ENCODE measurements around the gene HIGD1A. TPM values are rescaled to one million over a fixed set of nuclear protein-coding genes. Genes with fewer than 3 reads are reported as not detected.
A peak's percentile ranks its signal among the peaks of the same experiment; 100 is the strongest.
"Not testable (repeated sequence)": the region's sequence is repeated elsewhere in the genome, so short reads cannot be mapped to it uniquely, and the experiment has no call there.

Gene HIGD1A
- total RNA-seq, 2 donors from 2014 or later = 36.3 to 52.4 TPM

DNA sequence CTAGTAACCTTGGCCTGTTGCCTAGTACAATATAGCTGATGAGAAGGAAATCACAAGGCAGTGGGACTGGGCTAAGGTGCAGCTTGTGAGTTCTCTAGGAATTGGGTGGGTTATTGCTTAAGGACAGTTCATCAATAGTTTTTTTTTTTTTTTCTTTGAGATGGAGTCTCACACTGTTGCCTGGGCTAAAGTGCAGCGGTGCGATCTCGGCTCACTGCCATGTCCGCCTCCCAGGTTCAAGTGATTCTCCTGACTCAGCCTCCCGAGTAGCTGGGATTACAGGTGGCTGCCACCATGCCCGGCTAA is 16.4 kb upstream of the HIGD1A start:
- no peaks in the 10 kb centered on the region for H3K36me3 ChIP-seq (replicated peaks in 1 of 2; ENCODE audit: insufficient read depth in 1 of 2, low read depth in 2 of 2)
- ATAC-seq (peak; percentile 70), DNase-seq (peak in 1 of 4 donors; percentile 29)
- no peaks in the 10 kb centered on the region for H3K27me3 ChIP-seq
- no peak overlapping the region for H3K27ac ChIP-seq
- TF ChIP-seq, protein P1, sequence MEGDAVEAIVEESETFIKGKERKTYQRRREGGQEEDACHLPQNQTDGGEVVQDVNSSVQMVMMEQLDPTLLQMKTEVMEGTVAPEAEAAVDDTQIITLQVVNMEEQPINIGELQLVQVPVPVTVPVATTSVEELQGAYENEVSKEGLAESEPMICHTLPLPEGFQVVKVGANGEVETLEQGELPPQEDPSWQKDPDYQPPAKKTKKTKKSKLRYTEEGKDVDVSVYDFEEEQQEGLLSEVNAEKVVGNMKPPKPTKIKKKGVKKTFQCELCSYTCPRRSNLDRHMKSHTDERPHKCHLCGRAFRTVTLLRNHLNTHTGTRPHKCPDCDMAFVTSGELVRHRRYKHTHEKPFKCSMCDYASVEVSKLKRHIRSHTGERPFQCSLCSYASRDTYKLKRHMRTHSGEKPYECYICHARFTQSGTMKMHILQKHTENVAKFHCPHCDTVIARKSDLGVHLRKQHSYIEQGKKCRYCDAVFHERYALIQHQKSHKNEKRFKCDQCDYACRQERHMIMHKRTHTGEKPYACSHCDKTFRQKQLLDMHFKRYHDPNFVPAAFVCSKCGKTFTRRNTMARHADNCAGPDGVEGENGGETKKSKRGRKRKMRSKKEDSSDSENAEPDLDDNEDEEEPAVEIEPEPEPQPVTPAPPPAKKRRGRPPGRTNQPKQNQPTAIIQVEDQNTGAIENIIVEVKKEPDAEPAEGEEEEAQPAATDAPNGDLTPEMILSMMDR (IDR thresholded peaks at IDR 0.05) = no peak
- no peak for TF ChIP-seq POLR2A (IDR thresholded peaks at IDR 0.05)
- H3K4me1 ChIP-seq = peaks cover 13% of the 10 kb centered on the region
- H3K9me3 ChIP-seq = no peaks in the 10 kb centered on the region
- intact Hi-C loops (cut with DNase I) = no loop called here
- WGBS, 2 donors = 45 to 63% methylated on average over 6 of the region's 6 CpGs
- H3K4me3 ChIP-seq = no peak overlapping the region

DNA sequence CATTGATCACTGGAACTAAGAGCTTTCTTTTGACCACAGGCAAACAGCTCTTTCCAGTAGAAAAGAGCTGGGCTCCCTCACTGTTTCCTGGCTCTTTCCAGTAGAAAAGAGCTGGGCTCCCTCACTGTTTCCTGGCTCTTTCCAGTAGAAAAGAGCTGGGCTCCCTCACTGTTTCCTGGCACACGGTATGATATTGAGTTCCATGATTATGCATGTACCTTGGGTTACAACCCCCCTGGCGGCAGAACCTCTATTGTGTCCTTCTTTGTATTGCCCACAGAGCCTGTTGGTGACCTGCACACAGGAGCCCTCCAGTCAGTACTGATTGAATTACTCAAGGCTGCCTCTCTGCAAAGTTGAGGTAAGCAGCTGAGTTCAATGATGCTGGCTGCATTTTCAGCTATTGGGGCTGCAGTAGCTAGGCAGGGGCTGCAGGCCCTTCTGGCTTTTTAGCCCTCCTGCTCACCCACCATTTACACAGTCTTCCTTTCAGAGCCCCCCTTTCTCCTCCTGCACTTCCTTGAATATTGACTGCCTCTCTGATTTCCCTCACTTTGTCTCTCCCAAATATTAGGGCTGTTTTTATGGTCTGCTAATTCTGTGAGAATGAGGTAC is 15.2 kb upstream of the HIGD1A start:
- H3K4me3 ChIP-seq = no peak overlapping the region
- TF ChIP-seq, protein P1 (IDR thresholded peaks at IDR 0.05) = peak in 3 of 7 experiments; percentile 13 to 23 (median 22)
- no peak for TF ChIP-seq POLR2A (IDR thresholded peaks at IDR 0.05)
- ATAC-seq (peak; percentile 64), DNase-seq (peak; percentile 50 to 70 (median 56))
- H3K9me3 ChIP-seq = no peaks in the 10 kb centered on the region
- peaks cover 13% of the 10 kb centered on the region for H3K4me1 ChIP-seq
- H3K27ac ChIP-seq = peak overlapping the region in 3 of 4 donors; percentile 4 to 36 (median 33)
- intact Hi-C loops (cut with DNase I) = no loop called here
- 36 to 37% methylated on average over 2 of the region's 2 CpGs for WGBS, 2 donors
- no peaks in the 10 kb centered on the region for H3K27me3 ChIP-seq
- H3K36me3 ChIP-seq (replicated peaks in 1 of 2; ENCODE audit: insufficient read depth in 1 of 2, low read depth in 2 of 2) = no peaks in the 10 kb centered on the region

DNA sequence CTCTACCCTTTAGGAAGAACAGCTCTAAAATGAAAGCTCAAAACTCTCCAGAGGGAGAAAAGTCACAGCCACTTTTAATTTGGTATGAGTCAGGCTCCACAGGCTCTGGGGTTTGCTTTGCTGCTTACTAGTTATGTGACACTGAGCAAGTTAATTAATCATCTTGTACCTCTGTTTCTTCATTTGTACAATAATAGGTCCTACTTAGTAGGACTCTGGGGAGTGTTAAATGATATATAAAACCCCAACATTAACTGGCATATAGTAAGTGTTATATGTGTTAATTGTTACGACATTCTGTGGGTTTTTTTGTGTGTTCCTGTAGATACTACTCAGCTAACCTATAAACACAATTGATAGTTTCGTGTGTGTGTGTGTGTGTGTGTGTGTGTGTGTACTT is 11.5 kb upstream of the HIGD1A start:
- WGBS, 2 donors = 56 to 79% methylated on average over 2 of the region's 2 CpGs
- TF ChIP-seq, protein P1 (IDR thresholded peaks at IDR 0.05) = no peak
- TF ChIP-seq POLR2A (IDR thresholded peaks at IDR 0.05) = no peak
- H3K36me3 ChIP-seq (replicated peaks in 1 of 2; ENCODE audit: insufficient read depth in 1 of 2, low read depth in 2 of 2) = no peaks in the 10 kb centered on the region
- H3K4me3 ChIP-seq = no peak overlapping the region
- no peak overlapping the region for H3K27ac ChIP-seq
- intact Hi-C loops (cut with DNase I) = no loop called here
- no peak for ATAC-seq
- no peak for DNase-seq
- no peaks in the 10 kb centered on the region for H3K27me3 ChIP-seq
- peaks cover 26% of the 10 kb centered on the region for H3K4me1 ChIP-seq
- no peaks in the 10 kb centered on the region for H3K9me3 ChIP-seq

DNA sequence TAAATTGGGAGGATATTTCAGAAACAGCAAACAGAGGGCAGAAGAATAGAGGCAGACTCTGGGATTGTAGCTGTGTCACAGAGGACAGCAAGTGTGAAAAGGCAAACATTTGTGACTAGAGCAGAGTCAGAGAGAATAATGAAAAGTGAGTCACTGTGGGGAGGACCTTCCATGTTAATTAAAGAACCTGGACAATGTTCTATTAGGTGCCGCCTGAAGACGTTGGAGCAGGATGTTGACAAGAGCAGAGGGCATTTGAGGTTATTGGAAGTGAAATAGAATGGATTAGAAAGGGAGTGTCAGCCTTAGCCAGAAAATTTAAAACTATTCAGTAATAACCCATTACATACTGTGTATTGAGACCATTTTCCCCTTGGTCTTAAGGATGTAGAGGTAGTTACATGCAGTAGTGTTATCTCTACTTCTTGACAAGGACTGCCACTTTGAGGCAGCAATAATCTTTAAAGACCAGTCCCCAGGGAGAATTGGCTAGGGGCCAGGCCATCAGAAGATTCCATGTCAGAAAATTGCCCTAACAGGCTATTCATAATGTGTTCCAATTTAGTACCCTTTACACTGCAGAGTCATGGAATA is 10.7 kb upstream of the HIGD1A start:
- no peaks in the 10 kb centered on the region for H3K9me3 ChIP-seq
- no peaks in the 10 kb centered on the region for H3K27me3 ChIP-seq
- no peak for DNase-seq
- intact Hi-C loops (cut with DNase I) = no loop called here
- TF ChIP-seq POLR2A (IDR thresholded peaks at IDR 0.05) = no peak
- TF ChIP-seq, protein P1 (IDR thresholded peaks at IDR 0.05) = no peak
- H3K4me3 ChIP-seq = no peak overlapping the region
- WGBS, 2 donors = 42 to 46% methylated on average over 2 of the region's 2 CpGs
- no peak for ATAC-seq
- H3K27ac ChIP-seq = no peak overlapping the region
- no peaks in the 10 kb centered on the region for H3K36me3 ChIP-seq (replicated peaks in 1 of 2; ENCODE audit: insufficient read depth in 1 of 2, low read depth in 2 of 2)
- peaks cover 24% of the 10 kb centered on the region for H3K4me1 ChIP-seq

DNA sequence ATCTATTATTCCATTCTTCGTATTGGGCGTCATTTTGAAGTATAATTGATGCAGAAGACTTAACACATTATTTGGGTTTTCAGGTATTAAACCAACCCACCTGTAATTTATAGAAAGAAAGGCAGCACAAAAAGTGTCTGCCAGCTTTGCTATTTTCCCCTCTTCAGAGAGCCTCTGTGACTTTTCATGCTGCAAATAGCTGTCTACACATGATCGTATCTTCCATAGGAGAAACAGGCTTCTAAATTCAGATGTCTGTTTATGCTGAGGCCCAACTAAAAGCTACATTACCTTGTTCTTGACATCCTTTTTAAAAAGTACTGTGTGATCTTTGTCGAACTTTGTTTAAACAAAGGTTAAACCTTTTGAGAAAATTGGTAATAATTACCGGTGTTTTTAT is 10.0 kb upstream of the HIGD1A start:
- H3K27ac ChIP-seq = no peak overlapping the region
- TF ChIP-seq, protein P1 (IDR thresholded peaks at IDR 0.05) = no peak
- TF ChIP-seq POLR2A (IDR thresholded peaks at IDR 0.05) = no peak

DNA sequence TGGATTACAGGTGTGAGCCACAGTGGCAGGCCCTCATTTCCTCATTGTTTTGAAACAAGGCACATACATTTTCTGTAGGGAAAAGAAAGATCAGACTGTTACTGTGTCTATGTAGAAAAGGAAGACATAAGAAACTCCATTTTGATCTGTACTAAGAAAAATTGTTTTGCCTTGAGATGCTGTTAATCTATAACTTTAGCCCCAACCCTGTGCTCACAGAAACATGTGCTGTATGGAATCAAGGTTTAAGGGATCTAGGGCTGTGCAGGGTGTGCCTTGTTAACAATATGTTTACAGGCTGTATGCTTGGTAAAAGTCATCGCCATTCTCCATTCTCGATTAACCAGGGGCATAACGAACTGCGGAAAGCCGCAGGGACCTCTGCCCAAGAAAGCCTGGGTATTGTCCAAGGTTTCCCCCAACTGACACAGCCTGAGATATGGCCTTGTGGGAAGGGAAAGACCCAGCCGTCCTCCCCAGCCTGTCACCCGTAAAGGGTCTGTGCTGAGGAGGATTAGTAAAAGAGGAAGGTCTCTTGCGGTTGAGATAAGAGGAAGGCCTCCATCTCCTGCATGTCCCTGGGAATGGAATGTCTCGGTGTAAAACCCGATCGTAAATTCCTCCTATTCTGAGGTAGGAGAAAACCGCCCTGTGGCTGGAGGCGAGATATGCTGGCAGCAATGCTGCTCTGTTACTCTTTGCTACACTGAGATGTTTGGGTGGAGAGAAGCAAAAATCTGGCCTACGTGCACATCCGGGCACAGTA is 7.0 kb upstream of the HIGD1A start:
- not testable (repeated sequence) for DNase-seq, H3K9me3 ChIP-seq
- peak overlapping the region in 2 of 4 donors; percentile 6 to 56 for H3K27ac ChIP-seq

More for the DNA sequence above, 10.0 kb upstream of the HIGD1A start:
- WGBS, 2 donors = 73 to 87% methylated on average over 5 of the region's 5 CpGs
- H3K27me3 ChIP-seq = no peaks in the 10 kb centered on the region
- no peak for DNase-seq
- no peaks in the 10 kb centered on the region for H3K9me3 ChIP-seq
- H3K4me3 ChIP-seq = no peak overlapping the region
- intact Hi-C loops (cut with DNase I) = no loop called here
- H3K36me3 ChIP-seq (replicated peaks in 1 of 2; ENCODE audit: insufficient read depth in 1 of 2, low read depth in 2 of 2) = no peaks in the 10 kb centered on the region
- H3K4me1 ChIP-seq = peaks cover 16% of the 10 kb centered on the region
- ATAC-seq = no peak

DNA sequence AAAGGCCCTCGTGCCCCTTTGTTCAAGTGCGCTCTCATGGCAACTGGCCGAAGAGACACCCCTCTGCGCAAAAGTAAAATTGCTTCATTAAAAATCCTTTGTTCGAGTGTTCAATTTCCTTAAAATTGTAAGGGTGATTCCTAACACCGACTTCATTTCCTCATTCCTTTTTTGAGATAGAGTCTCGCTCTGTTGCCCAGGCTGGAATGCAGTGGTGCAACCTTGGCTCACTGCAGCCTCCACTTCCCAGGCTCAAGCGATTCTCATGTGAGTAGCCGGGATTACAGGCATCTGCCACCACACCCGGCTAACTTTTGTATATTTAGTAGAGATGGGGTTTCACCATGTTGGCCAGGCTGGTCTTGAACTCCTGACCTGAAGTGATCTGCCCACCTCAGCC is 6.4 kb upstream of the HIGD1A start:
- DNase-seq; H3K27me3 ChIP-seq; H3K36me3 ChIP-seq (replicated peaks in 1 of 2; ENCODE audit: insufficient read depth in 1 of 2, low read depth in 2 of 2); H3K4me3 ChIP-seq; intact Hi-C loops (cut with DNase I); H3K9me3 ChIP-seq; H3K27ac ChIP-seq; ATAC-seq: not testable (repeated sequence)
- peaks cover 16% of the 10 kb centered on the region for H3K4me1 ChIP-seq
- 64 to 71% methylated on average over 10 of the region's 10 CpGs for WGBS, 2 donors

More for the DNA sequence above, 7.0 kb upstream of the HIGD1A start:
- H3K4me3 ChIP-seq; H3K36me3 ChIP-seq (replicated peaks in 1 of 2; ENCODE audit: insufficient read depth in 1 of 2, low read depth in 2 of 2); ATAC-seq; H3K27me3 ChIP-seq; intact Hi-C loops (cut with DNase I): not testable (repeated sequence)
- WGBS, 2 donors = 23 to 47% methylated on average over 12 to 15 of the region's 15 CpGs
- H3K4me1 ChIP-seq = peaks cover 16% of the 10 kb centered on the region
